Esophagus squamous epithelium (tissue), 4 donors: ENCODE measurements around the gene PDHX.
"Not testable (repeated sequence)": the region's sequence is repeated elsewhere in the genome, so short reads cannot be mapped to it uniquely, and the experiment has no call there.

Experiments
- CTCF ChIP-seq, 6 experiments: fragments of 450-650 bp in 4 of 6; fragments of 200-600 bp in 2 of 6; sonication (generic) in 2 of 6; IDR thresholded peaks; one replicate each; pipeline ENCODE4 v1.5.1; 2016 to 2019; ENCODE audit warnings: antibody characterized with exemption in 6 of 6, mild to moderate bottlenecking in 4 of 6, moderate library complexity in 4 of 6
- POLR2A ChIP-seq, 4 donors: fragments of 450-650 bp; IDR thresholded peaks; one replicate each; pipeline ENCODE4 v1.6.1; 2017; ENCODE audit warnings: antibody characterized with exemption in 4 of 4, mild to moderate bottlenecking in 4 of 4, moderate library complexity in 3 of 4

- TF ChIP-seq CTCF, POLR2A (IDR thresholded peaks at IDR 0.05): not testable (repeated sequence)
Observed at GRCh38 chr11:35023940-35024339, 107.5 kb downstream of the PDHX start.
